Esophagus muscularis mucosa (tissue), 4 donors: ENCODE measurements around the gene MAST4. TPM values are rescaled to one million over a fixed set of nuclear protein-coding genes. Genes with fewer than 3 reads are reported as not detected.

Source experiments
- DNase-seq: peaks from one replicate; pipeline ENCODE4 v3.0.0-alpha.2; 2017; ENCODE audit errors: extremely low spot score
- H3K27ac ChIP-seq, 4 donors: fragments of 200-600 bp; sonication (generic); replicated peaks in 1 of 4; 1 replicate in 3 of 4; 2 replicates in 1 of 4; pipeline ENCODE4 v1.5.1; 2016 to 2019; ENCODE audit warnings: mild to moderate bottlenecking in 1 of 4
- H3K27me3 ChIP-seq, 4 donors: fragments of 200-600 bp; sonication (generic); one replicate each; pipeline versions ENCODE4 v1.5.1 to v1.6.0; 2016 to 2019
- H3K36me3 ChIP-seq, 4 donors: fragments of 200-600 bp; sonication (generic); one replicate each; pipeline ENCODE4 v1.5.1; 2016 to 2019
- H3K4me1 ChIP-seq, 4 donors: fragments of 200-600 bp; sonication (generic); one replicate each; pipeline ENCODE4 v1.5.1; 2016 to 2019
- H3K4me3 ChIP-seq, 4 donors: fragments of 200-600 bp; sonication (generic); 1 replicate in 2 of 4; 2 replicates in 2 of 4; pipeline ENCODE4 v1.5.1; 2016 to 2019; ENCODE audit warnings: mild to moderate bottlenecking in 4 of 4, moderate library complexity in 1 of 4
- H3K9me3 ChIP-seq, 4 donors: fragments of 200-600 bp; sonication (generic); 1 replicate in 3 of 4; 2 replicates in 1 of 4; pipeline ENCODE4 v1.5.1; 2016 to 2019
- CTCF ChIP-seq, 3 experiments: fragments of 200-600 bp in 2 of 3; fragments of 450-650 bp in 1 of 3; sonication (generic) in 2 of 3; IDR thresholded peaks; one replicate each; pipeline ENCODE4 v1.5.1; 2017 to 2019; ENCODE audit warnings: antibody characterized with exemption in 3 of 3, mild to moderate bottlenecking in 2 of 3, moderate library complexity in 1 of 3
- EP300 ChIP-seq: sonication (generic); formaldehyde crosslinking; IDR thresholded peaks from one replicate; pipeline ENCODE4 v1.6.1; 2017; ENCODE audit warnings: antibody characterized with exemption
- POLR2A ChIP-seq: fragments of 450-650 bp; IDR thresholded peaks from one replicate; pipeline ENCODE4 v1.6.1; 2017; ENCODE audit warnings: antibody characterized with exemption, moderate library complexity, mild to moderate bottlenecking, low read depth
- POLR2AphosphoS5 ChIP-seq, 2 donors: sonication (generic); formaldehyde crosslinking; IDR thresholded peaks; one replicate each; pipeline ENCODE4 v1.6.1; 2017; ENCODE audit warnings: antibody characterized with exemption in 2 of 2
- WGBS: methylation state at CpG from one replicate; pipeline ENCODE4 v1.1.5; 2018; 5-methylcytosine and 5-hydroxymethylcytosine counted together
- intact Hi-C: fragments of 100-400 bp; cut with DNase I; formaldehyde crosslinking; loops from one replicate; pipeline ENCODE4 v1.15.1; 2023
- total RNA-seq, 4 donors: library from RNA; depleted of rRNA; stranded (reverse); fragments of >200 nt; gene quantifications; one replicate each; pipeline versions ENCODE4 v1.1.0 to v1.2.1, GENCODE V29; 2016

Gene MAST4
- total RNA-seq, 4 donors from 2014 or later, result 26.2 to 39.7 (median 35.8) TPM

GRCh38 chr5:66737096-66737495, 140.9 kb downstream of the MAST4 start:
- no peak for DNase-seq
- Histone ChIP-seq H3K4me3 (no peak overlapping the region), H3K4me1 (peaks cover 0 to 6% (median 0%) of the 10 kb centered on the region in 4 donors), H3K9me3 (no peaks in the 10 kb centered on the region), H3K27me3 (no peaks in the 10 kb centered on the region), H3K27ac (no peak overlapping the region), H3K36me3 (no peaks in the 10 kb centered on the region)
- TF ChIP-seq POLR2AphosphoS5 (IDR thresholded peaks at IDR 0.05) (no peak), POLR2A (no peak), EP300 (no peak), CTCF (IDR thresholded peaks at IDR 0.05) (no peak)
- intact Hi-C loops, result no loop called here

GRCh38 chr5:66738136-66738535, 141.9 kb downstream of the MAST4 start:
- WGBS, result 94% methylated on average over 1 of the region's 1 CpG
- intact Hi-C loops, result no loop called here
- DNase-seq, result no peak

GRCh38 chr5:66739021-66739420, 142.8 kb downstream of the MAST4 start:
- intact Hi-C loops, result no loop called here

More at GRCh38 chr5:66738136-66738535, 141.9 kb downstream of the MAST4 start:
- Histone ChIP-seq H3K4me1 (peaks cover 0 to 14% (median 3%) of the 10 kb centered on the region in 4 donors), H3K4me3 (no peak overlapping the region), H3K27ac (no peak overlapping the region), H3K27me3 (no peaks in the 10 kb centered on the region), H3K36me3 (no peaks in the 10 kb centered on the region), H3K9me3 (no peaks in the 10 kb centered on the region)
- TF ChIP-seq CTCF (IDR thresholded peaks at IDR 0.05), result no peak
- no peak for TF ChIP-seq POLR2AphosphoS5 (IDR thresholded peaks at IDR 0.05)
- TF ChIP-seq POLR2A, result no peak
- no peak for TF ChIP-seq EP300

GRCh38 chr5:66739951-66740350, 143.8 kb downstream of the MAST4 start:
- H3K36me3 ChIP-seq, result no peaks in the 10 kb centered on the region
- intact Hi-C loops, result no loop called here
- H3K27ac ChIP-seq, result no peak overlapping the region
- no peak for DNase-seq
- H3K4me3 ChIP-seq, result no peak overlapping the region
- peaks cover 0 to 20% (median 3%) of the 10 kb centered on the region in 4 donors for H3K4me1 ChIP-seq
- 52% methylated on average over 3 of the region's 3 CpGs for WGBS
- H3K9me3 ChIP-seq, result no peaks in the 10 kb centered on the region
- H3K27me3 ChIP-seq, result no peaks in the 10 kb centered on the region
- no peak for TF ChIP-seq POLR2A
- TF ChIP-seq EP300, result no peak
- no peak for TF ChIP-seq CTCF (IDR thresholded peaks at IDR 0.05)

More at GRCh38 chr5:66739021-66739420, 142.8 kb downstream of the MAST4 start:
- Histone ChIP-seq H3K27me3 (no peaks in the 10 kb centered on the region), H3K9me3 (no peaks in the 10 kb centered on the region), H3K27ac (no peak overlapping the region), H3K4me1 (peaks cover 0 to 20% (median 3%) of the 10 kb centered on the region in 4 donors), H3K4me3 (no peak overlapping the region), H3K36me3 (no peaks in the 10 kb centered on the region)
- DNase-seq, result no peak
- WGBS, result 70% methylated on average over 3 of the region's 3 CpGs
- no peak for TF ChIP-seq CTCF (IDR thresholded peaks at IDR 0.05)
- TF ChIP-seq POLR2AphosphoS5 (IDR thresholded peaks at IDR 0.05), result no peak
- no peak for TF ChIP-seq EP300
- no peak for TF ChIP-seq POLR2A

- Histone ChIP-seq H3K4me3 (no peak overlapping the region), H3K4me1 (peaks cover 0 to 20% (median 3%) of the 10 kb centered on the region in 4 donors), H3K36me3 (no peaks in the 10 kb centered on the region), H3K27ac (no peak overlapping the region), H3K27me3 (no peaks in the 10 kb centered on the region), H3K9me3 (no peaks in the 10 kb centered on the region)
- 93% methylated on average over 2 of the region's 2 CpGs for WGBS
- DNase-seq, result no peak
- TF ChIP-seq POLR2AphosphoS5 (IDR thresholded peaks at IDR 0.05) (no peak), CTCF (IDR thresholded peaks at IDR 0.05) (no peak), POLR2A (no peak)
- intact Hi-C loops, result no loop called here
Measured at GRCh38 chr5:66741394-66741793, 145.2 kb downstream of the MAST4 start.
